Esophagus squamous epithelium (tissue), 4 donors: ENCODE data around the gene UMODL1.

ENCODE experiments used
- CTCF ChIP-seq, 6 experiments: fragments of 450-650 bp in 4 of 6; fragments of 200-600 bp in 2 of 6; sonication (generic) in 2 of 6; IDR thresholded peaks; one replicate each; pipeline ENCODE4 v1.5.1; 2016 to 2019; ENCODE audit warnings: antibody characterized with exemption in 6 of 6, mild to moderate bottlenecking in 4 of 6, moderate library complexity in 4 of 6
- POLR2A ChIP-seq, 4 donors: fragments of 450-650 bp; IDR thresholded peaks; one replicate each; pipeline ENCODE4 v1.6.1; 2017; ENCODE audit warnings: antibody characterized with exemption in 4 of 4, mild to moderate bottlenecking in 4 of 4, moderate library complexity in 3 of 4

GRCh38 chr21:42122398-42122797 is 51.3 kb downstream of the UMODL1 start:
- TF ChIP-seq CTCF (IDR thresholded peaks at IDR 0.05) (no peak), POLR2A (IDR thresholded peaks at IDR 0.05) (no peak)
